ENCODE results near the gene SSBP1.
"Not testable (repeated sequence)": the region's sequence is repeated elsewhere in the genome, so short reads cannot be mapped to it uniquely, and the experiment has no call there.

Gene SSBP1

DNA sequence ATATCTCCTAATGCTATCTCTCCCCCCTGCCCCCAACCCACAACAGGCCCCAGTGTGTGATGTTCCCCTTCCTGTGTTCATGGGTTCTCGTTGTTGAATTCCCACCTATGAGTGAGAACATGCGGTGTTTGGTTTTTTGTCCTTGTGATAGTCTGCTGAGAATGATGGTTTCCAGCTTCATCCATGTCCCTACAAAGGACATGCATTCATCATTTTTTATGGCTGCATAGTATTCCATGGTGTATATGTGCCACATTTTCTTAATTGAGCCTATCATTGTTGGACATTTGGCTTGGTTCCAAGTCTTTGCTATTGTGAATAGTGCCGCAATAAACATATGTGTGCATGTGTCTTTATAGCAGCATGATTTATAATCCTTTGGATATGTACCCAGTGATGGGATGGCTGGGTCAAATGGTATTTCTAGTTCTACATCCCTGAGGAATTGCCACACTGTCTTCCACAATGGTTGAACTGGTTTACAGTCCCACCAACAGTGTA is 32.0 kb downstream of the SSBP1 start:
- not testable (repeated sequence) for DNase-seq (ENCODE audit: low read depth)

DNA sequence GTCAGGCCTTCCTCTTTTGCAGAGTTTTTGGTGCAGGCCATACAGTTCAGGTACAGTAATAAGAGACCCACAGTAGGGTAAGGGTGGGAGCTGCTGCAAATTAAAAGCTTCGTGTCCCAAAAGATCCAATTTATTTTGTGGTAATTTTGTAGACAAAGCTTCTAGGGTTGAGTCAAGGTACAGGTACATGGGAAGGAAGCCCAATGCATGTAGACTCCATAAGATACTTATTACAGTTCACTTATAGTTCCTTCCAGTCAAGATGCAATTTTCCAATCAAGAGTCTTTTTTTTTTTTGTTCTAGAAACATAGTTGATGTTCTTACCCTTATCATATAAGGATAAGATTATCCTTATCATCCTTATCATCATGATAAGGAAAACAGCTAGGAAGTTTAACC is 38.2 kb downstream of the SSBP1 start, which contains the start of gene TAS2R4:
Gene TAS2R4, plus strand, starts transcription at position 301 of the 400 bp plus-strand sequence. CDS start 1,815 bp downstream, outside the sequence.
- DNase-seq (ENCODE audit: low read depth), result no peak

DNA sequence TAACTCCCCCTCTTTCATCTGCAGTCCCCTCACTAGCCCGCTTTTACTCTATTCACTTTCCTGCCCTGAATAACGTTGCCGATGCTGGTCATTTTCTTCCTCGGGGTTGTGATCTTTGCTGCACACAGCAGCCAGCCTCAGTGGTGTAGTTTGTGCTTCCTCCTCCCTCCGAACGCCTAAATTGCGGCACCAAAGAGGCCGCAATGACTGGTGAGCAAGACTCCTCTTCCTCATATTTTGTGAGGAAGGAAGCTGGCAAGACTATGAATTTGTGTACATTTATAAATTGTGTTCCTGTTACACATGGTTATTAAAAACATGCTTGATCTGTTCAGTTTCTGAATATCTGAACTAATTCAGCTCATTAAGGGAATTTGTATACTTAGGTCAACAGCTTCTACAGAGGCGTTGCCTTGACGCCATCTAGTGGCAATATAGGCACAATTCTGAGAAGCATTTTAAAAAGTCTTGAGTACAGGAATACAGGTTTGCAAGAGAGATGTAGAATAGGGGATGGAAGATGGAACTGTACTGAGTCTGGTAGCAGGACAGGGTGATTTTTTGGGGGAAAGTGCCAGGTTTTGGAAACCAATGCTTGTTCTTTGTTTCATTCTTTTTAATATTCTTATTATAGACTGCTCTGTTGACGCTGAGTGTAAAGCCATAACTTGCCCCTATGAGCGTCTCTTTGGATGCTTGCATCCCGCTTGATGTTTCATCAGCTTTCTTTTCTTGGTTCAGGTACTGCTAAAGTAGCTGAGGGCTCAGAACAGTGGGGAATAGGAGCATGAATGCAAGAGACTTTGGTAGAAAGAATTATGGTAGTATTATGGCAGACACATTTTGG is 47.8 kb downstream of the SSBP1 start:
- DNase-seq (ENCODE audit: low read depth), result peak; percentile 6

DNA sequence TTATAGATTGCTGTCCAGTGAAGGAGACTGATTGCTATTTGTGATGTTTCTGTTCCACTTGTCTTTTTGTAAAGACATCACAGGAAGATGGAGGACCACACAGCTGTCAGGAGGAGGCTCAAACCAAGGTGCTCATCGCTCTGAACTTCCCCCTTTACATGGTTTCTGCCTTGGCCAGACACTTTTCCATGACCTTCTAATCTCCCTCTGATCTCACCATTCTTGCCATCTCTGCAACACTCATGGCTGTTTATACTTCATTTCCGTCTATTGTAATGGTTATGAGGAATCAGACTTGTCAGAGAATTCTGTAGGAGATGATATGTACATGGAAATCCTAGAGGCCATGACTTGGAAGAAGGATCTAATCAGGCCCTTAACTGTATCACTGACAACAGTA is 50.1 kb downstream of the SSBP1 start:
- no peak for DNase-seq (ENCODE audit: low read depth)

DNA sequence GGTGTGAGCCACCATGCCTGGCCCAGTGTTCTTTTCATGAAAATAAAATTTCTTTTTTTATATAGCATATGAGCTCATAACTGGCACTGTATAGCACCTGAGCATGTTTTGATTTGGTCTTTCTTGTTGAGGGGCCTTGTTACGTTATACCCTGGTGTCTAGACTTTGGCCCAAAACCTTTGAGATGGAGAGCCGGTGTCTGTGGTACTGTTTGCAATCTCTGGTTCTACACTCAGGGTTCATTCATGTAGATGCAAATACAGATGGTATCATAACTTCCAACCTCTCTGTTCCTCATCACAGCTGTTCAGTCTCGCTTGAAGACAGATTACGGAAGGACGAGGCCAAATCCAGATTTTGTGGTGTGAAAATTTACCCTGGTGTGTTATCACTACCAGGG is 51.8 kb downstream of the SSBP1 start, which contains the start of gene TAS2R5:
Gene TAS2R5, plus strand, starts transcription at position 301 of the 400 bp plus-strand sequence. CDS start 145 bp downstream, outside the sequence.
- DNase-seq (ENCODE audit: low read depth), result no peak

DNA sequence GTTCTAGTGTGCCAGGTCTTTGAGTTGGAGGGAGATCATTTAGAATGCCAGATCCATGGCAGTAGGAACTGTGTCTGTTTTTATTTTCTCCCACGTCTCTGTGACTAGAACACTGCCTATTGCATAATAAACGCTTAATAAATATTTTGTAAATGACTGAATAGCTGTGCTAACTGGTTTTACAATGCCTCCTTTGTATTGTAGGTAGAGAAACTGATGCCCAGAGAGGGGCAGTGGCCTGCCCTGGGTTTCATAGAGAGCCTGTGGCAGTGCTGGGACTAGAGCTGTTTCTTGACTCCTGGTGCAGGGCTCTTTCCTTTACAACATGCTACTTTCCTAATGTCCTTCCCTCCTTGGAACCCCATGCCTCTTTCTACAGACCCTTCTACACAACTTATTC is 54.4 kb downstream of the SSBP1 start:
- DNase-seq (ENCODE audit: low read depth), result no peak

All from stimulated activated CD4-positive, alpha-beta T cell treated with anti-CD3 and anti-CD28 coated beads, Interleukin-2, amount 100 ng/mL, for 4 hours (primary cell).